HG02884 (cell line): ENCODE data around the gene CELF2.
A peak's percentile ranks its signal among the peaks of the same experiment; 100 is the strongest.
"Not testable (repeated sequence)": the region's sequence is repeated elsewhere in the genome, so short reads cannot be mapped to it uniquely, and the experiment has no call there.

Experiments used
- ATAC-seq: cut with Tn5 transposase; IDR thresholded peaks from one replicate; pipeline ENCODE4 v1.9.1; 2021; ENCODE audit warnings: mild to moderate bottlenecking, moderate library complexity; ENCODE audit not compliant: unreplicated experiment

CELF2 gene

DNA sequence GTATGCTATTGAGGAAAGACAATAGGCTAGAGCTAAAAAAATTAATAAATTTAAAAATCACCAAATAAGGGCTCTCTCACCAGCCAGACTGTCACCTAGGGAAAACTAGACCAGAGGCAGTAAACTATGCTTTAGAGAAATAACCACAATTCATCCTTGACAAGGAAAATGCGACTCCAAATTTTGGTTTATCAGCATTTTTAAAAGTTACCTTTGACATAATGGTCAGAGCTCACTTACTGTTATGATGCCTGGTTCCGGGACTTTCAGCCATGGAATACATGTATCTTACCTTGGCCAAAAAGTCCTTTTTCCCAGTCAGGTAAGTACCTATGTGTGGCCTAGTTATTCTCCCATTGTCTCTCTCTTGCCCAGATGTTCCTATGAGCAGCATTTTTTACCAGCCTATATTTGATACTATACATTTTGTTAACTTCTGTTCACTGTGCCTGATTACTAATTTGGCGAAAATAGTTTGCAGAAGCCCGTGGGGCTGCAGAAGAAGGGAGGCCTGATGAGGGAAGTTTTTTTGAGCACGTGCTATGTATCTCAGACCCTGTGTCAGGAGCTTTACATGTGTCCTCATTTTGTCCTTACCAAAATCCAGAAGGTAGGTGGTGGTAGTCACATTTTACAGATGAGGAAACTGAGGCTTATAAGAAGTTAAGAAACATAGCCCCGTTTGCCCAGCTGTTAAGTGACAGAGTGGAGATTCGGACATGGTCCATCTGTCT is 149.7 kb downstream of the CELF2 start:
- no peak for ATAC-seq

DNA sequence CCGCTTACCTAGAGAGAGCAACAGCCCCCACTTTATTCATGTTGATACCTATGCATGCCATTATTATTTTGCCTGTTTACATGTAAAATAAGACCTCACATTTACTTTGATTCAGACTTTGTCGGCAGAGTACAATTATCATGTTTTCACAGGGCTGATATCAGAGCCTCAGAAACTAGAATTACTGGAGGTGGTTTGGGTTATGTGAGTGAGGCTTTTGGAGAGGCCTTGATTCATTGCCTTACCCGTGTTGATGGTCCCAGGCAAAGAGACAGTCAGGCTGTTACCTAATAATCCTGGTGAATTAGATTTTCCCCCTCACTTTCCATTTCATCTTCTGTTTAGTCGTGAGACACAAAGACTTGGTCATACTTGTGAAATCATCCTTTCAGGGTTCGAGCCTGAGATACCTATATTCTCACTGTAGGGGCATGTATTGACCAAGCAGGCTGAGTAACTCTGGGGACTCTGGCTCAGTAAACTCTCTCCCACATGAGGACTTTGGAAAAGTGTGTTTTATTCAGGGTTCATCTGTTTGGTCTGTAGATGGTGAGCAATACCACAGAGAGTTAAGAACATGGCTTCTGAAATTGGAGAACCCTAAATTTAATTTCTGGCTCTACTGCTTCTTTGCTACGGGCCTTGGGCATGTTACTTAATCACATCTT is 150.9 kb downstream of the CELF2 start:
- ATAC-seq = no peak

DNA sequence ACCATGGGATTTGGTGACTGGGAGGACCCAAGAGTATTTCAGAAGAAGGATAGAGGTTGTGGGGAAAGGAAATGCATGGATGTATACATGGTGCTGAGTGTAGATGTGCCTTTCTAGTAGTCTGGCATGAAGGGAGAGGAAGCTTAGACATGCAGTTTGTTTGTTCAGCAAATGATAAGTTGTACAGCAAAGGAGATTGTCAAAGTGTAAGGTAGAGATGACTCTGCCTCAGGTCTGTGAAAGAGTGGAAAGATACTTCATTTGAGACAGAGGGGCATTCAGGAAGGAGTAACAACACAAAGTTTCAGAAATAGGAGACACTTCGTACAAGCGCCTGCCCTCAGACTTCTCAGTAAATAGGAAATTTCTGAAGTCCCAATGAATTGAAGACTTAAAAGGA is 152.3 kb downstream of the CELF2 start:
- ATAC-seq = no peak

DNA sequence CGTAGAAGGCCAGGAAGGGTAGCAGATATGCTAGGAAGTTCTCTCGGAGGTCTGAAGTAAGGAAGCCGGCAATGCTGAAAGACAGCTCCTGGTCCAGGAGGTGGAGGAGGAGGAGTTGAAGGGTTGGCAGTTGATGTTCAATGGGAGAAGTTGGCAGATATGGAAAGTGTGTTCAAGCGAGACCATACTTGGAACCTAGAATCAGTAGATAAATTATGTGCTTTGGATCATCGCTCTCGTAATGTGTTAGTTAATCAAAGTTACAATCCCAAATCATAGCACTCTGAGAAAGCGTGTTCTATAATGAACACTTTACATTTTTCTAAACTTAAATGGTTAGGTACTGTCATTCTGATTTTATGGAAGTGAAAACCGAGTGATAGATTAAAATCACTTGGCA is 152.9 kb downstream of the CELF2 start:
- no peak for ATAC-seq

DNA sequence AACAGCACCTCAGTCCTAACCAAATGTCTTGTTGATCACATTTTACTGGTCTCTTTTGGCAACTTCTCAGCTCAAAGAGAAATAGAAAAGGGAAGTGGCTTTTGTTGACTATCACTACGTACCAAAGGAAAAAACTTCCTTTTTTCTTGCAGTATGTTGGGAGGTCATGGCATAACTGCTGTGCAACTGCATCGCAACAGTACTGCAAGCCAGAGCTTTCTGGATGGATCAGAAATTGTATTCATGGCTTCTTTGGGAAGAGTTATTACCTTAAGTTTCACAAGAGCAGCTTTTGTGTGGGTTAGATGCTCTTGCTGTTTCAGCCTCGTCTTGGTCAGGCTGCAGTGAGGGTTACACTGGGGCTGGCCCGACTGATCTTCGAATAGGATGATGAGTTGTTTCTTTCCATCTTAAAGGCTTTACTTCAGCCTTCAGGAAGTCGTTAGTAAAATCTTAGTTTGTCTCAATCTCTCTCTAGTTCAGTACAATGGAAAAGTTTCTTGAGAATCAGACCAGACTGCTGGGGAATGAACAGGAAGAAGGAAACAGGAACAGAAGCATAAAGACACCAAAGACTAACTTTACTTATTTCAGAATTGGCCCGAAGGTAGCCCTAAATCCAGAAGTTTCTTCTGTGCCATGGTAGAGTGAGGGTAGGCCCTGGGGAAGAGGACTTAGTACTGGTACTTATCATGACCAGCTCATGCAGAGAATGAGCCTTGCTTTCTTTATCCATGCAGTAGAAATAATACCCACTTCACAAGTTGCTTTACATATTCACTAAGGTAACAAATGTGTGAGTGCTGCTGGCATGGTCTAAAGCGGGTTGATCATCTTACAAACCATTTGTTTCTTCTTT is 153.6 kb downstream of the CELF2 start:
- ATAC-seq = peak; percentile 41

DNA sequence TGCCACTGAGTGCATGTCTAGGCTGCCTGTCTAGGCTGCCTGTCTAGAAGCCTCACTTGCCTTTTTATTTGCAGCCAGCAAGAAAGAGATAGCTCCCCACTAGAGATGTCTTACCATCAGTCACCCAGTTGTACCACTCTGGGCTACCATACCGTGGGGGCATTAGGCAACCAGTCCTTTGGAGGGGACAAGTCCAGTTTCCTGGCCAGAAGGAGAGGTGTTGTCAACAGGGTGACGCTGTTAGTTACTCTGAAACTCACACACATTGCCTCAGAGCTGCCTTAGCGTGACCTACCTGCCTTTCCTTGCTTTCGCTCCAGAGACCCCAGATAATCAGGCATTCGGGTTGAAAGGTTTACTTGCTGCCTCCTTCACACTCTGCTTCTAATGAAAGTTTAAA is 155.4 kb downstream of the CELF2 start:
- ATAC-seq = no peak

DNA sequence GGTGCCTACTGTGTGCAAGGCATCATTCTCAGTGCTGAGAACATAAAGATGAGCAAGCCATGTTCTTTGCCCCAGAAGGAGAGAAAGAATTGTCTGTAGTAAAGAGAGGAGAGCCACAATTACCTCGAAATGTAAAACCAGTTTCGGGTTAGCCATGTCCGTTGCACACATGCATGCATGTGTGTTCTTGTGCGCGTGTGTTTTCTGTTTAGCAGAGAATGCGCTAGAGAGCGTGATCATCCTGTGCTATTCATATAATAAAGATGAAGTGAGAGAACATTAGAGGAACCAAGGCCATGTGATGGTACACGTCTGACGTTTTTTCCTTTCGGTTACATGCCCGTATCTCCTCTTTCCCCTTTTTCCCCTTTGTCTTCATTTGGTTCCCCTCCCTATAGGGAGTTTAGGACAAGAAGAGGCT is 158.2 kb downstream of the CELF2 start:
- ATAC-seq = peak; percentile 35

DNA sequence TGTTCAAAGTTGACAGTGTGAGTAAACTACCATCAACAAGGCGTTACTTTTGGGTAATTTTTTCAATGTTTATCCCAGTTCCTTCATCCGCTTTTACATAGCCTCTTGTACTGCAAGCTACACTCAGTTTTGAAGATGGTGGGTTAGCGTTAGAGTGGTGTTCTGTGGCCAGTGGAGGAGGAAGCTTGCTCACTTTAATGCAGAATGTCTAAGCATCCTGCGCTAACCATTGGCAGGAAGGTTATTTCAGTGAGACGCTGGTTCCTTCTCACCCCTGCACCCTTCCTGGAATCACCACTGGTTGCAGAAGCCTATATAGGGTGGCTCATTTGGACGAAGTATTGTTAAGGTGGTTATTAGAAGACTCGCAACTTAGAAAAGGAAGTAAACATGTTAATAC is 159.1 kb downstream of the CELF2 start:
- no peak for ATAC-seq

DNA sequence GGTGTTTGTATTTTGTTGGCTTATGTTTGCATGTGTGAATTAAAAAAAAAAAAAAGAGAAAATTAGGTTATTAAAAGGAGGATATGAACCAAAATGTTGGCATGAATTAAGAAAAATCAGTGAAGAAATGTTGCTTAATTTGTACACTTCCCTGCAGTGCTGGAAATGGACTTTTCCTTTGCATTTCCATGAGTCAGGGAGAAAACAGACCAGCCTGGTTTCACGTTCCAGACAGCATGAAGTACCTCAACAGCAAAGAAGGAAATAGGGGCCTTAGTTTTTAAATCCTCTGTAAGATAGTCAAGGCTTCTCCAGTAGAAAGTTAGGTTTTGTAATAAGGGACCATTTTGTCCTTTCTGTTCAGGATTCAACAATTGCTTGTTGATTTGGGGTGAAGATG is 159.7 kb downstream of the CELF2 start:
- no peak for ATAC-seq

DNA sequence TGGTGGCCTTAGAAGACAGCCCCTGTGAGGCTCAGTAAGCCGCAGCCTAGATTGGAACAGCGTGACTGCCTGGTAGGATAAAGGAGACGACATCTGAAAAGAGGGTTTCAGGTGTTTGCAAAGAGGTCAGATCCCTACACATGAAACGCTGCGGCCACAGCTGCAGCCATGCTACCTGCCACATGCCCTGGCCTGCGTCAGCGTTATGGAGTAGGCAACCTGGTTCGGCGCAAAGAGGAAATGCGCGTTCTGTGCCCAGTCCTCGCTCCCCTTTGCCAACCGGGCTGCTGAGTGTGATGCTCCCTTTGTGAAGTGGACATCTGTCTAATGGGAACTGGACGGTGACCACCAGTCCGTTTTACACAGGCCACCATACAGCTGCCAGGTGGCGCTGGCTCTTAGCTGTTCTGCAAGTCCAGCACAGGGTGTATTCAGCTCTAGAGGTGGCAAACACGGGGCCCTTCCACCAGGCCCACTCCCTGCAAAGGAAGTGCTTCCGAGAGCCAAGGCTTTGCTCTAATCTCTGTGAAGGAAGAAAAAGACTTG is 160.3 kb downstream of the CELF2 start:
- no peak for ATAC-seq

DNA sequence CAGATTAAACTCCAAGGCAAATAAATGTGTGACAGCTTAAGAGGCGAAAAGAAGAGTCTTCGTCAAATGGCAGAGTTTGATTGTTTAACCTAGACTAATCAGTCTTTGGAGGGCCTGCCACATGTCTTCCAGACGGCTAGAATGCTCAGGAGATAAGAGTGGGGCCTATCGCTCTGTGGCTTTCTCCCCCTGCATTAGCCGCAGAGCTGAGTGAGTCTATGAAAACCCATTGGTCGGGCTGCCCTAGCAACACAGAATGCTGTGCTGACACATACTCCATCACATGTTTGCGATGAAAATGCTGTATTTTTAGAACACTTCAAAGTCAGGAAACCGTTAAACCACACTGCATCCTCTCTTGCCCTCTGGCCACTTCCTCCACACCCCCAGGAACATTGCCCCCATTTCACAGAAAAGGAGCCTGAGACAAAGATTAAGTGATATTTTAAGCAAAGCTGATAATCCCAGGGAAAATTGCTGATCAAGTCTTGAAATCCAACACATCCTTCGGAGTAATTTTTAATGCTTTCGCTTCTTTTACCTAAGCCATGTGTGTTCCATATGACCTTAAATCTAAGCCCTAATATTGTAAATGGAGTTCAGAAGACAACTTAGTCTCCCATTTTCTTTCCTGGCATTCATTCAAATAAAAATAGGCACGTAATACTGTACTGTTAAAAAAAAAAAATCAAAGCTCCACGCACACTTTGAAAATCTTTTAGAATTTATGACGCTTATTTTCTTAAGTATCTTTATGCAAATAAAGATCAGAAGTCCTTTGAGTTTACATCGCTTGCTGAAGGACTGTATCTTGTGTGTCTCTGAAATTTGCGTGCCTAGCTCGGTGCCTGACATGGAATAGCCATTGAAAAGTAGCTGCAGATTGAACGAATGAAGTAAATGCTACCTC is 161.2 kb downstream of the CELF2 start:
- ATAC-seq = peak; percentile 80

DNA sequence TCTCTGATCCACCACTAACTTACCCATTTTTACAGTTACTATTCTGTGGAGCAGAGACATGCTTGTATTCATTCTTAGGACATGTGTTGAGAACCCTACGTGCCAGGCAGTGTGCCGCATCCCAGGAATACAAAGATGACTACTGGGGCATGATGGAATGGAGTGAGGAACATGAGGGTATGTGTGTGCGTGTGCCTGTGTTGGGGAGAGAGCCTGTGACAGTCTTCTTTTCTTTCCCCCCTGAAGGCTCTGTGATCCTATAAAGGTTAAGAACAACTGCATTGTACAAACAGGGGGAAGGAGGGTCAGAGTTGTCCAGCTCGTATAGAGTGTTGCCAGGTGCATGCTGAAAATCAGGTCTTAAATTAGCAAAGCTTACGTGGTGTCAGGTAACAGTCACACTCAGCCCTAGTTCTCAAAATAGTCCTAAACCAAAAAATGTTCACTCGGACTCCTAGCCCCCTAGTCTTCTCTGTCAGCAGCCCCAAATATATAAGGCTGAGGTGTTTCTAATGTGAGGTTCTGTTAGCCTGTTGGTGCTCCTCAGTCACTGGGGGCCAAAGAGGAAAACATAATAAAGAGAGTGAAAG is 161.9 kb downstream of the CELF2 start:
- ATAC-seq = no peak

DNA sequence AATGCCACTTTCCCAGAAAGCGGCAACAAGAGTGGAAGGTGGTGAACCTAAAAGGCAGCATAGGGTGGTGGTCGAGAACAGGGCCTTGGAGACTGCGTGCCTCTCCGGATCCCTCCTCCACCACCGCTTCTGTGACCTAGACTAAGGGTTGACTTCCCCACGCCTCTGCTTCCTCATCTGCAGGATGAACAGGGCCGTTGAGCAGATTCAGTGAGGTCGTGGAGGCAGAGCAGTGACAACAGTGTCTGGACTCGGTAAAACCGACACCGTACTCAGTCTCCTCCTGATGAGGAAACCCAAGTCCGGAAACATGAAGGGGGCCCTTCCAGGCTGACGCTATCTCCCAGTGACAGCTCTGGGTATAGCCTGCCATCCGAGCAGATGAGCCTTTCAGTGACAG is 162.6 kb downstream of the CELF2 start:
- ATAC-seq = no peak

DNA sequence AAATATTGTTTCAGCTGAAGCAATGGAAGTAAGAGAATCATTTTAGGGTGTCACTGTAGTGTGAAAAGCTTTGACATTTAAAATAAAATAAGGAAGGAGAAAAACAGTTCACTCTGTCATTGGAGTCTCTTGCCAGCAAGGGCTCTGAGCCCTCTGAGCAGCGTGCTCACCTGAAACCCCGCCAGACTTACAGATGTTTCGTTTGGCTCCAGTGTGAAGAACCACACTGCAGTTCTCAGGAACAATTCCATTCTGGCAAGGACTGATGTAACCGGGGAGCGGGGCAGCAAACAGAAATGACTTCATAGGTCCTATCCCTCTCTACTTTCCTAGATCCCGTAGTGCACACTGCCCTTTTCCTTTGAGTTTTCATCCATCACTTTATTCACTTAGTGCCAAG is 164.3 kb downstream of the CELF2 start:
- ATAC-seq = no peak

DNA sequence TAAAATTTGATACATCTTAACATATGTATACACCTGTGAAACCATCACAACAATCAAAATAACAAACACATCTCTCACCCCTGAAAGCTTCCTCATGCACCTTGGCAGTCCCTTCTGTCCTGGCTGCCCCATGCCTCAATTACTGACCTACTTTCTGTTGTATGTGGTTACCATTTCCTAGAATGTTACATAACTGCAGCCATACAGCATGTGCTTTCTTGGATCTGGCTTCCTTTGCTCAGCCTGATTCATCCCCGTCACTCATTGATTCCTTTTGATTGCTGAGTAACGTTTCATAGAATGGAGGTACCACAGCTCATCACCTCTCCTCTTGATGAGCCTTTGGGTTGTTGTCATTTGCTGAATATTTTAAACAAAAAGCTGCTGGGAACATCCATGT is 165.3 kb downstream of the CELF2 start:
- ATAC-seq = no peak

DNA sequence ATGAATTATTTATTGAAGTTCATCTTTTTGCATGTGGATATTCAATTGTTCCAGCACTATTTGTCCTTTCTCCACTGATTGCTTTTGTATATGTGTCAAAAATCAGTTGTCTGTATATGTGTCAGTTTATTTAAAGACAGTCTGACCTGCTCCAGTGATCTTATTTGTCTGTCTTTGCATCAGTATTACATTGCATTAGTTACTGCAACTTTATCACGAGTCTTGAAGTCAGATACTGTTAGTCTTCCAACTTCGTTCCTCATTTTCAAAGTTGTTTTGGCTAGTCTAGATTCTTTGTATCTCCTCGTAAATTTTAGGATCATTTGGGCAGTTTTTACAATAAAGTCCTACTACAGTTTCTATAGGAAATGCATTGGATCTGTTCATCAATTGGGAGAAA is 166.4 kb downstream of the CELF2 start:
- no peak for ATAC-seq

DNA sequence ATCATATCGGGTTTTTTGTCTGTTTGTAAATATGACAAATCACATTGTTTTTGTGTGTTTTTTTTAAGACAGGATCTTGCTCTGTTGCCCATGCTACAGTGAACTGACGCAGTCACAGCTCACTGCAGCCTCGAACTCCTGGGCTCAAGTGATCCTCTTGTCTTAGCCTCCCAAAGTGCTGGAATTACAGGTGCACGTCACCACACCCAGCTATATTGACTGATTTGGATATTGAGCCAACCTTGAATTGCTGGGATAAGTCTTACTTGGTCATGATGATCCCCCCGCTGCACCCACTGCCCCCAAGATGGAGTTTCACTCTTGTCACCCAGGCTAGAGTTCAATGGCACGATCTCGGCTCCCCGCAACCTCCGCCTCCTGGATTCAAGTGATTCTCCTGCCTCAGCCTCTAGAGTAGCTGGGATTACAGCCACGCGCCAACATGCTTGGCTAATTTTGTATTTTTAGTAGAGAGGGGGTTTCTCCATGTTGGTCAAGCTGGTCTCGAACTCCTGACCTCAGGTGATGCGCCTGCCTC is 167.5 kb downstream of the CELF2 start:
- not testable (repeated sequence) for ATAC-seq

DNA sequence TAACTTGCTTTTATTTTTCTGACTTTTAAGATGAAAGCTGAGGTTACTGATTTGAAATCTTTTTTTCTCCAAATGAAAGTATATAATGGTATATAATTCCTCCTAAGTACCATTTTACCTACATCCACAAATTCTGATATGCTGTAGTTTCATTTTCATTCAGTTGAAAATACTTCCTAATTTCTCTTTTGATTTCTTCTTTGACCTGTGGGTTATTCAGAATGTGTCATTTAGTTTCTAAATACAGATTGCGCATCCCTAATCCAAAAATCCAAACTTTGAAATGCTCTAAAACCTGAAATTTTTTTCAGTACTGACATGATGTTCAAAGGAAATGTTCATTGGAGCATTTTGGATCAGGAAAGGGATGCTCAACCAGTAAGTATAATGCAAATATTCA is 168.7 kb downstream of the CELF2 start:
- no peak for ATAC-seq

DNA sequence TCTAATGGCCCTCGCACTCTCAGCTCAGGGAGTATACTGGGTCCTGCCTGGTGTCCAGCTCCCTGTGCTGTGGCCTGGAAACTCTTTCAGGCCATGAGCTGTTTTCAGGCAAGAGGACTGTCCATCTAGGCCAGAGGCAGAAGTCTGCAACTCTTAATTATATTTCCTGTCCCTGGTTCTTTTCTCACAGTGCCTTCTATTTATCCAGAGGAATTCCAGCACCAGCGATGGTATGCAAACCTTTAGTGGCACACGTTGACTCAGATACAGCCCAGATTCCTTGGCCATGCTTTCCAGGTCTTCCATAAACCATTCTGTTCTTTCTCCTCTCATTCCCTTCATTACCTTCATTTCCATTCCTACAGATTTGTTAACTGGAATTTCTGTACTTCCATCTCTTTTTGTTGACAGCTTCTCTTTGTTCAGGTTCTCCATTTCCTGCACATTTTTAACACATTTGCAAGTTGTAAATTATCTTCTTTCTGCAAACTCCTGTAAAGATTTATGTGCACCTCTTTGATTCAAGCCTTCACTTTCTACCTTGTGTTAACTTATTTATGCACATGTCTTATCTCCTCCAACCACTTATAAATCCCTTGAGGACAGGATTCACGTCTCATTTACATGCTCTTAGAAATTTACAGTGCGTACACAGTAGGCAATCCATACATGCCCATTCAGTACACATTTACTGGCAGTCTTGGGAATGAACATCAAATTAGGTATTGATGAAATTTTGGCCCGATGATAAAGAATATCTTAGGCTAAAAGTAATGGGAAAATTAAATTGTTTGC is 172.1 kb downstream of the CELF2 start:
- ATAC-seq = no peak
